HEK293T (cell line): ENCODE results near the gene AFF4.

Experiments used
- CTCF ChIA-PET: fragments of 350-600 bp; formaldehyde crosslinking; extraction: SDS; loops from one replicate; lab custom pipeline; 2021; ENCODE audit warnings: antibody characterized with exemption, inconsistent platforms; lab: Yijun Ruan, JAX
- POLR2A ChIA-PET: fragments of 350-600 bp; formaldehyde crosslinking; extraction: SDS; loops from one replicate; lab custom pipeline; 2020; ENCODE audit warnings: antibody characterized with exemption, inconsistent platforms; lab: Yijun Ruan, JAX
- DNase-seq: peaks from one replicate; pipeline ENCODE4 v3.0.0; 2012; ENCODE audit warnings: mixed read lengths; ENCODE audit errors: extremely low spot score
- ARNT ChIP-seq: fragments of 450-650 bp; IDR thresholded peaks from 2 replicates; pipeline ENCODE4 v1.6.1; 2017; ENCODE audit warnings: mild to moderate bottlenecking
- BHLHE40 ChIP-seq: fragments of 450-650 bp; IDR thresholded peaks from 2 replicates; pipeline ENCODE4 v1.6.1; 2016; ENCODE audit warnings: mild to moderate bottlenecking, moderate library complexity, borderline replicate concordance
- CTBP1 ChIP-seq: fragments of 450-650 bp; IDR thresholded peaks from 2 replicates; pipeline ENCODE4 v1.6.1; 2016; ENCODE audit warnings: borderline replicate concordance
- ELF4 ChIP-seq: fragments of 450-650 bp; IDR thresholded peaks from 2 replicates; pipeline ENCODE4 v1.6.1; 2017; ENCODE audit warnings: antibody characterized with exemption
- FOXA1 ChIP-seq: fragments of 450-650 bp; IDR thresholded peaks from 2 replicates; pipeline ENCODE4 v1.6.1; 2016; ENCODE audit warnings: mild to moderate bottlenecking
- FOXK2 ChIP-seq: fragments of 450-650 bp; IDR thresholded peaks from 2 replicates; pipeline ENCODE4 v1.6.1; 2016; ENCODE audit warnings: mild to moderate bottlenecking
- FOXM1 ChIP-seq: fragments of 450-650 bp; IDR thresholded peaks from 2 replicates; pipeline ENCODE4 v1.6.1; 2017; ENCODE audit warnings: mild to moderate bottlenecking, borderline replicate concordance
- HDGF ChIP-seq: fragments of 450-650 bp; IDR thresholded peaks from 2 replicates; pipeline ENCODE4 v1.6.1; 2017; ENCODE audit warnings: antibody characterized with exemption, borderline replicate concordance
- L3MBTL2 ChIP-seq: fragments of 450-650 bp; conservative IDR thresholded peaks from 2 replicates; pipeline ENCODE4 v1.6.1; 2016; ENCODE audit warnings: mild to moderate bottlenecking
- LEF1 ChIP-seq: fragments of 450-650 bp; IDR thresholded peaks from 2 replicates; pipeline ENCODE4 v1.6.1; 2017; ENCODE audit warnings: mild to moderate bottlenecking, borderline replicate concordance
- NFRKB ChIP-seq: fragments of 450-650 bp; IDR thresholded peaks from 2 replicates; pipeline ENCODE4 v1.6.1; 2016; ENCODE audit warnings: mild to moderate bottlenecking, moderate library complexity
- PKNOX1 ChIP-seq: fragments of 450-650 bp; IDR thresholded peaks from 2 replicates; pipeline ENCODE4 v1.6.1; 2016
- SP1 ChIP-seq: fragments of 450-650 bp; IDR thresholded peaks from 2 replicates; pipeline ENCODE4 v1.6.1; 2017
- SUZ12 ChIP-seq: fragments of 450-650 bp; IDR thresholded peaks from 2 replicates; pipeline ENCODE4 v1.6.1; 2016; ENCODE audit warnings: mild to moderate bottlenecking
- TARDBP ChIP-seq: fragments of 450-650 bp; IDR thresholded peaks from 2 replicates; pipeline ENCODE4 v1.6.1; 2016
- ZNF384 ChIP-seq: fragments of 450-650 bp; IDR thresholded peaks from 2 replicates; pipeline ENCODE4 v1.6.1; 2016

AFF4 gene

GRCh38 chr5:132850066-132850465, 113.4 kb downstream of the AFF4 start:
- POLR2A ChIA-PET = interaction anchor here (1.5 kb wide), 1 partner anchor 16 kb away, joined by 7 read pairs; the partner anchor contains the start of genes GDF9 and UQCRQ
- CTCF ChIA-PET = no interaction called here
- DNase-seq = no peak
- TF ChIP-seq BHLHE40 (no peak), FOXK2 (no peak), ZNF384 (no peak), FOXA1 (no peak), L3MBTL2 (no peak), NFRKB (no peak), PKNOX1 (no peak), TARDBP (no peak), SP1 (no peak), ARNT (no peak), HDGF (no peak), ELF4 (no peak), LEF1 (no peak), FOXM1 (no peak), SUZ12 (no peak)

- ChIA-PET CTCF (no interaction called here), POLR2A (interaction anchor here (1.0 to 1.5 kb wide), 2 partner anchors 17 to 18 kb away, joined by 5 to 7 read pairs; partner anchors contain the start of genes GDF9 and UQCRQ)
- TF ChIP-seq FOXA1 (no peak), SP1 (no peak), ARNT (no peak), PKNOX1 (no peak), FOXM1 (no peak), FOXK2 (no peak), LEF1 (no peak), BHLHE40 (no peak), NFRKB (no peak), CTBP1 (no peak), HDGF (no peak), TARDBP (no peak), ELF4 (no peak), SUZ12 (no peak), L3MBTL2 (no peak), ZNF384 (no peak)
- DNase-seq = no peak
These were observed 114.1 kb downstream of the AFF4 start for GRCh38 chr5:132849347-132849746.

GRCh38 chr5:132848270-132848669, 115.2 kb downstream of the AFF4 start:
- ChIA-PET POLR2A (interaction anchor here (1.0 to 1.5 kb wide), 2 partner anchors 17 to 18 kb away, joined by 5 to 7 read pairs; partner anchors contain the start of genes GDF9 and UQCRQ), CTCF (no interaction called here)
- TF ChIP-seq ARNT (no peak), SP1 (no peak), BHLHE40 (no peak), L3MBTL2 (no peak), PKNOX1 (no peak)
- no peak for DNase-seq

GRCh38 chr5:132841305-132841704, 122.1 kb downstream of the AFF4 start:
- POLR2A ChIA-PET = interaction anchor here (0.9 to 1.4 kb wide), 2 partner anchors 13 to 25 kb away, joined by 3 to 5 read pairs; partner anchors contain the start of genes GDF9 and UQCRQ
- CTCF ChIA-PET = no interaction called here
- TF ChIP-seq CTBP1 (no peak), L3MBTL2 (no peak)
- DNase-seq = no peak

GRCh38 chr5:132840896-132841295, 122.5 kb downstream of the AFF4 start:
- TF ChIP-seq SUZ12 (no peak), SP1 (no peak), ELF4 (no peak), CTBP1 (no peak), HDGF (no peak), FOXA1 (no peak), L3MBTL2 (no peak), FOXM1 (no peak), NFRKB (no peak), FOXK2 (no peak), BHLHE40 (no peak), ARNT (no peak), ZNF384 (no peak), LEF1 (no peak), PKNOX1 (no peak)
- ChIA-PET CTCF (no interaction called here), POLR2A (interaction anchor here (0.9 to 1.4 kb wide), 2 partner anchors 13 to 25 kb away, joined by 3 to 5 read pairs; partner anchors contain the start of genes GDF9 and UQCRQ)
- no peak for DNase-seq

GRCh38 chr5:132840313-132840712, 123.1 kb downstream of the AFF4 start:
- TF ChIP-seq BHLHE40 (no peak), PKNOX1 (no peak), SP1 (no peak), NFRKB (no peak), ELF4 (no peak), TARDBP (no peak), SUZ12 (no peak), CTBP1 (no peak), ARNT (no peak), L3MBTL2 (no peak), FOXM1 (no peak), HDGF (no peak), FOXK2 (no peak), LEF1 (no peak)
- ChIA-PET POLR2A (interaction anchor here (1.4 kb wide), 1 partner anchor 26 kb away, joined by 5 read pairs; the partner anchor contains the start of genes GDF9 and UQCRQ), CTCF (no interaction called here)
- DNase-seq = no peak
